Measurements from ENCODE around the gene REEP1.

Gene REEP1

GRCh38 chr2:86330001-86330400, 7.4 kb downstream of the REEP1 start:
- in situ Hi-C loops (cut with MboI; ENCODE audit: low pct_unique_long_range_greater_than_20kb, low sequenced_read_pairs, unreplicated experiment) = no loop called here
- no peak for DNase-seq (ENCODE audit: low spot score)
- TF ChIP-seq, protein P1, sequence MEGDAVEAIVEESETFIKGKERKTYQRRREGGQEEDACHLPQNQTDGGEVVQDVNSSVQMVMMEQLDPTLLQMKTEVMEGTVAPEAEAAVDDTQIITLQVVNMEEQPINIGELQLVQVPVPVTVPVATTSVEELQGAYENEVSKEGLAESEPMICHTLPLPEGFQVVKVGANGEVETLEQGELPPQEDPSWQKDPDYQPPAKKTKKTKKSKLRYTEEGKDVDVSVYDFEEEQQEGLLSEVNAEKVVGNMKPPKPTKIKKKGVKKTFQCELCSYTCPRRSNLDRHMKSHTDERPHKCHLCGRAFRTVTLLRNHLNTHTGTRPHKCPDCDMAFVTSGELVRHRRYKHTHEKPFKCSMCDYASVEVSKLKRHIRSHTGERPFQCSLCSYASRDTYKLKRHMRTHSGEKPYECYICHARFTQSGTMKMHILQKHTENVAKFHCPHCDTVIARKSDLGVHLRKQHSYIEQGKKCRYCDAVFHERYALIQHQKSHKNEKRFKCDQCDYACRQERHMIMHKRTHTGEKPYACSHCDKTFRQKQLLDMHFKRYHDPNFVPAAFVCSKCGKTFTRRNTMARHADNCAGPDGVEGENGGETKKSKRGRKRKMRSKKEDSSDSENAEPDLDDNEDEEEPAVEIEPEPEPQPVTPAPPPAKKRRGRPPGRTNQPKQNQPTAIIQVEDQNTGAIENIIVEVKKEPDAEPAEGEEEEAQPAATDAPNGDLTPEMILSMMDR (IDR thresholded peaks at IDR 0.05; ENCODE audit: extremely low read depth, insufficient read depth, missing control alignments) = no peak

DNA sequence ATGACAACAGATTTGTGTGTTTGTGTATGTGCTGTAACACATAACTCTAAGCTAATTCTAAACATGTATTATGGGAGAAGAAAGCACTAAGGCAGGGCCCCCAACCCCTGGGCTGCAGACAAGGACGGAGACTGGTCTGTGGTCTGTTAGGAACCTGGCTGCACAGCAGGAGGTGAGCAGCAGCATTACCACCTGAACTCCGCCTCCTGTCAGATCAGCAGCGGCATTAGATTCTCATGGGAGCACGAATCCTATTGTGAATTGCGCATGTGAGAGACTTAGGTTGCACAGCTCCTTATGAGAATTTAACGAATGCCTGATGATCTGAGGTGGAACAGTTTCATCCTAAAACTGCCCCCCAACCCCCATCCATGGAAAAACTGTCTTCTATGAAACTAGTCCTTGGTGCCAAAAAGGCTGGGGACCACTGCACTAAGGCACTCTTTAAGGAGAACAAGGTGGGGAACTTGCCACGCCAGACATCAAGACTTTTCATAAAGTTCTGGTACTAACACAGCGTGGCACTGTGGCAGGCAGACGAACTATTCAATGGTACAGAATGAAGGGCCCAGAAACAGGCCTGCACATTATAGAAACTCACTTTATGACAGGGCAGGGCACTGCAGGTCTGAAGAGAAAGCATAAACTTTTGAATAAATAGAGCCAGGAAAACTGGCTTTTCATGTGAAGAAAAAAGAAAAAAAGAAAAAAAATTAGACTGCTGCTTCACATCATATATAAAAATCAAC, 14.0 kb downstream of the REEP1 start:
- no peak for DNase-seq (ENCODE audit: low spot score)
- TF ChIP-seq, protein P1 (IDR thresholded peaks at IDR 0.05; ENCODE audit: extremely low read depth, insufficient read depth, missing control alignments) = no peak
- in situ Hi-C loops (cut with MboI; ENCODE audit: low pct_unique_long_range_greater_than_20kb, low sequenced_read_pairs, unreplicated experiment) = no loop called here

GRCh38 chr2:86319700-86320580, 17.5 kb downstream of the REEP1 start:
- no peak for DNase-seq (ENCODE audit: low spot score)
- TF ChIP-seq, protein P1 (IDR thresholded peaks at IDR 0.05; ENCODE audit: extremely low read depth, insufficient read depth, missing control alignments) = no peak
- in situ Hi-C loops (cut with MboI; ENCODE audit: low pct_unique_long_range_greater_than_20kb, low sequenced_read_pairs, unreplicated experiment) = no loop called here

GRCh38 chr2:86315084-86315483, 22.3 kb downstream of the REEP1 start:
- in situ Hi-C loops (cut with MboI; ENCODE audit: low pct_unique_long_range_greater_than_20kb, low sequenced_read_pairs, unreplicated experiment) = no loop called here
- TF ChIP-seq, protein P1 (IDR thresholded peaks at IDR 0.05; ENCODE audit: extremely low read depth, insufficient read depth, missing control alignments) = no peak
- DNase-seq (ENCODE audit: low spot score) = no peak

DNA sequence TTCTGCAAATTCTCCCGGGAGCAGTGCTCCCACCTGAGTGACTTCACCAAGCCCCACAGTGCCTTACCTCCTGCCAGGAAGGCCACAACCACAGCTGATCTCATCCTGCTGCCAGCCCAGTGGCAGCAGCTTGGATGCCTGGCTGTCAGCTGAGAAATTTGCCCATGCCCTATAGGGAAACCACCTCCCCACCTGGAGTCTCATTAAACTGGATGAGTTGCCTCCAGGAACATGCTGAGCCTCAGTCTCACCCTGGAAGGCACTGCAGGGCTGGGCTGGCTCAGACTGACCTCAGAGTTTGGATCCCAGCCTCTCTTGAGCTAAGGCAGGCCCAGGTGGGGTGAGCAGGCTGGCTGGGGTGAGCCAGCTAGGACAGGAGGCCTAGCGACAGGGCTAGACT, 23.3 kb downstream of the REEP1 start:
- in situ Hi-C loops (cut with MboI; ENCODE audit: low pct_unique_long_range_greater_than_20kb, low sequenced_read_pairs, unreplicated experiment) = no loop called here
- DNase-seq (ENCODE audit: low spot score) = no peak
- TF ChIP-seq, protein P1 (IDR thresholded peaks at IDR 0.05; ENCODE audit: extremely low read depth, insufficient read depth, missing control alignments) = no peak

DNA sequence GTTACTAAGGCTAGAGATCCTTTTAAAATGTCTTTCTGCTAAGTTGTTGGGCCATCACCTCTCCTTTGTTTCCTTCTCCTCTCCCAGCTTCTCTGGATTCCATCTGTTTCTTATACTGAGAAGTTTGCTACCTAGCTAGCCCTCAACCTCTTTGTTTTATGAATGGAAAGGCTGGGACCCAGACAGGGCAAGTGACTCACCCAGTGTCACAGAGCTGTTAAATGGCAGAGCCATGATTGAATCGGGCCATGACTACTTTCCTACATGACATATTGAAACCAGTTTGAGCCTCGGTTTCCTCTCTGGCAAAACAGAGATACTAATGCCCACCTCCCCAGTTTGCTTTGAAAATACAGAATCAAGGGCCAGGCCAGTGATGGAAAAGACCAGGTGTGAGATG, 24.1 kb downstream of the REEP1 start:
- in situ Hi-C loops (cut with MboI; ENCODE audit: low pct_unique_long_range_greater_than_20kb, low sequenced_read_pairs, unreplicated experiment) = no loop called here
- TF ChIP-seq, protein P1 (IDR thresholded peaks at IDR 0.05; ENCODE audit: extremely low read depth, insufficient read depth, missing control alignments) = no peak
- no peak for DNase-seq (ENCODE audit: low spot score)

Measured in GM13977 (cell line).